ENCODE data around the gene MTHFS. TPM values are rescaled to one million over a fixed set of nuclear protein-coding genes. Genes with fewer than 3 reads are reported as not detected.

MTHFS gene
- total RNA-seq, 1 experiment from 2014 or later = 27.1 TPM

GRCh38 chr15:79872358-79873017, 24.3 kb downstream of the MTHFS start:
- H2AFZ ChIP-seq = no peak overlapping the region
- H3K4me2 ChIP-seq = no peak overlapping the region

DNA sequence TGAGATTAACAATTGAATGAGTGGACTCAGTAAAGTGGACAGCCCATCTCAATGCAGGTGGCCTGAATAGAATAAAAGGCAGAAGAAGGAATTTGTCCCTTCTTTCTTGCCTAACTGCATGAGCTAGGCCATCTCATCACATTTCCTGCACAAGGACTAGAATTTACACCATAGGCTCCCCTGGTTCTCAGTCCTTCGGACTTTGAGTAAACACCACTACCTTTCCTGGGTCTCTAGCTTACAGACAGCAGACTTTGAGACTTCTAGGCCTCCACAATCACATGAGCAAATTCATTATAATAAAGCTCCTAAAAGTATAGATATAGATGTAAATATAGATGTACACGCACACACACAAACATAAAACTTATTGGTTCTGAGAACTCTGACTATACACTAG, 28.3 kb downstream of the MTHFS start:
- Histone ChIP-seq H3F3A (ENCODE audit: insufficient read depth, low read depth) (no peaks in the 10 kb centered on the region), H3K4me1 (replicated peaks; ENCODE audit: insufficient read depth) (no peaks in the 10 kb centered on the region), H3K79me2 (ENCODE audit: low read depth) (peaks cover 13% of the 10 kb centered on the region; the same call in 1 of the 2 replicates), H3K4me2 (no peak overlapping the region), H3K9me2 (ENCODE audit: insufficient read depth) (no peaks in the 10 kb centered on the region), H2AFZ (no peak overlapping the region), H4K20me1 (ENCODE audit: insufficient read depth) (0 out of 2 replicates have a peak, but pooled peaks cover 2% of the 10 kb centered on the region), H3K4me3 (no peak overlapping the region), H3K36me3 (ENCODE audit: low read depth) (0 out of 2 replicates have a peak, but pooled peaks cover 8% of the 10 kb centered on the region), H3K27ac (no peak overlapping the region), H3K27me3 (ENCODE audit: insufficient read depth, low read depth) (no peaks in the 10 kb centered on the region), H3K9me3 (ENCODE audit: insufficient read depth, low read depth) (no peaks in the 10 kb centered on the region)
- no peak for DNase-seq
- ChIA-PET CTCF (no interaction called here), POLR2A (ENCODE audit: unreplicated experiment) (no interaction called here)
- no peak for TF ChIP-seq CTCF (conservative IDR thresholded peaks at IDR 0.05)
- no TSS peak for BruUV-seq (replicated peaks)
- intact Hi-C loops (cut with micrococcal nuclease; ENCODE audit: unreplicated experiment) = no loop called here

More at GRCh38 chr15:79872358-79873017, 24.3 kb downstream of the MTHFS start:
- DNase-seq = no peak
- intact Hi-C loops (cut with micrococcal nuclease; ENCODE audit: unreplicated experiment) = no loop called here
- no peak overlapping the region for H3K27ac ChIP-seq
- no TSS peak for BruUV-seq (replicated peaks)
- H4K20me1 ChIP-seq (ENCODE audit: insufficient read depth) = 0 out of 2 replicates have a peak, but pooled peaks cover 2% of the 10 kb centered on the region
- peaks cover 25% of the 10 kb centered on the region; the same call in 1 of the 2 replicates for H3K36me3 ChIP-seq (ENCODE audit: low read depth)
- H3K4me1 ChIP-seq (replicated peaks; ENCODE audit: insufficient read depth) = no peaks in the 10 kb centered on the region
- POLR2A ChIA-PET (ENCODE audit: unreplicated experiment) = no interaction called here
- no peaks in the 10 kb centered on the region for H3K9me2 ChIP-seq (ENCODE audit: insufficient read depth)
- TF ChIP-seq CTCF (conservative IDR thresholded peaks at IDR 0.05) (no peak), EZH2 (IDR thresholded peaks at IDR 0.05; ENCODE audit: low read depth) (no peak)
- H3K9me3 ChIP-seq (ENCODE audit: insufficient read depth, low read depth) = peaks cover under 1% of the 10 kb centered on the region; the same call in 1 of the 2 replicates
- H3K27me3 ChIP-seq (ENCODE audit: insufficient read depth, low read depth) = no peaks in the 10 kb centered on the region
- H3K4me3 ChIP-seq = no peak overlapping the region
- peaks cover 14% of the 10 kb centered on the region; the same call in 1 of the 2 replicates for H3K79me2 ChIP-seq (ENCODE audit: low read depth)
- CTCF ChIA-PET = no interaction called here
- H3F3A ChIP-seq (ENCODE audit: insufficient read depth, low read depth) = no peaks in the 10 kb centered on the region

DNA sequence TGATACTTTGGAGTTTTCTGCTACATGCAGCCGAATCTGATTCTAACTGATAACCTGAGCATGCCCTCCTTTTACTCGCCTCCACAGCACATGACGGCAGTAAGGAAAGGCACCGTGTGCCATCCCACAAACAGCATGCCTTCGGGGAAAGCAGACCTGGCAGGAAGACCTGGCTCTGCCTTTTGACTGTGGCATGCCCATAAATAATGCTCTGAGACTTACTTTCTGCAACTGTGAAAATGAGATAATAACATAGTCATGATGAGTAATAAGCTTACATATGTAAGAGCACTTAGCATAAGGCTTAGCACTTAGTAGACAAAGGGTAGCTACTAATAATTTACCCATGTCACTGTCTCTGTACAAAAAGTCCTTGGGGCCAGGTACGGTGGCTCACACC, 32.9 kb downstream of the MTHFS start:
- H3K27ac ChIP-seq = no peak overlapping the region
- TF ChIP-seq EZH2 (IDR thresholded peaks at IDR 0.05; ENCODE audit: low read depth) (no peak), CTCF (conservative IDR thresholded peaks at IDR 0.05) (no peak)
- H4K20me1 ChIP-seq (ENCODE audit: insufficient read depth) = 0 out of 2 replicates have a peak, but pooled peaks cover 2% of the 10 kb centered on the region
- intact Hi-C loops (cut with micrococcal nuclease; ENCODE audit: unreplicated experiment) = no loop called here
- H3K9me2 ChIP-seq (ENCODE audit: insufficient read depth) = no peaks in the 10 kb centered on the region
- no TSS peak for BruUV-seq (replicated peaks)
- POLR2A ChIA-PET (ENCODE audit: unreplicated experiment) = no interaction called here
- no peaks in the 10 kb centered on the region for H3K36me3 ChIP-seq (ENCODE audit: low read depth)
- no peaks in the 10 kb centered on the region for H3K9me3 ChIP-seq (ENCODE audit: insufficient read depth, low read depth)
- H3K4me3 ChIP-seq = no peak overlapping the region
- H3K4me1 ChIP-seq (replicated peaks; ENCODE audit: insufficient read depth) = no peaks in the 10 kb centered on the region
- no peak overlapping the region for H3K4me2 ChIP-seq
- H3K79me2 ChIP-seq (ENCODE audit: low read depth) = 0 out of 2 replicates have a peak, but pooled peaks cover 4% of the 10 kb centered on the region
- no peak for DNase-seq
- CTCF ChIA-PET = interaction anchor here (0.6 kb wide), 1 partner anchor 229 kb away, joined by 3 read pairs; no protein-coding TSS in a partner anchor
- no peaks in the 10 kb centered on the region for H3K27me3 ChIP-seq (ENCODE audit: insufficient read depth, low read depth)
- no peaks in the 10 kb centered on the region for H3F3A ChIP-seq (ENCODE audit: insufficient read depth, low read depth)
- no peak overlapping the region for H2AFZ ChIP-seq

All from PC-9 (cell line).